Measurements from ENCODE around the gene NDFIP2. TPM values are rescaled to one million over a fixed set of nuclear protein-coding genes. Genes with fewer than 3 reads are reported as not detected.

Gene NDFIP2
- total RNA-seq, 1 experiment from 2014 or later, result 81.6 TPM

DNA sequence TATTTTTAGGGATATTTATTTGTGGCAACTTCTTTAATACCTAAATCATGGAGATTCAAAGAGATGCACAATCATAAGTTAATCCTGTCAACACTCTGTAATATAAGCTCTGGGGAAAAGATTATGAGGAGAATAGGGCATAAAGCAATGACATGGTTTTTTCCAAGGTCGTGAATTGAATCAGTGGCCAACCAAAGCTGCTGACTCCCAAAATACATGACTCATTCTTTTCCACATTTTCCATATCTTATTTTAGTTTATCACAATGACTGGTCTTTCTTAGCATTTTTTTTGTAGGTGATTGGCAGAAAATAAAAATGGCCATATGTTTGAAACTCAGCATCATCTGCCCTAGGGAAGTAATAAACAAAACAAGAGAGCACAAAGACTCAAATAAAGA, 46.4 kb upstream of the NDFIP2 start:
- Mint-ChIP-seq H3K36me3 (ENCODE audit: insufficient read depth, unreplicated experiment) (no peaks in the 10 kb centered on the region), H3K4me1 (ENCODE audit: insufficient read depth, unreplicated experiment) (peaks cover 6% of the 10 kb centered on the region), H3K27me3 (ENCODE audit: insufficient read depth, unreplicated experiment) (no peaks in the 10 kb centered on the region), H3K4me3 (ENCODE audit: unreplicated experiment) (no peak overlapping the region), H3K27ac (ENCODE audit: low read depth, unreplicated experiment) (no peak overlapping the region), H3K9me3 (ENCODE audit: unreplicated experiment) (no peaks in the 10 kb centered on the region)
- intact Hi-C loops (cut with micrococcal nuclease), result no loop called here
- ChIA-PET CTCF (interaction anchor here (0.6 to 0.8 kb wide), 2 partner anchors 108 to 196 kb away, joined by 3 to 5 read pairs; no protein-coding TSS in a partner anchor), POLR2A (interaction anchor here (2.4 kb wide), 1 partner anchor 10 kb away, joined by 9 read pairs; no protein-coding TSS in a partner anchor)
- TF ChIP-seq, protein P1, sequence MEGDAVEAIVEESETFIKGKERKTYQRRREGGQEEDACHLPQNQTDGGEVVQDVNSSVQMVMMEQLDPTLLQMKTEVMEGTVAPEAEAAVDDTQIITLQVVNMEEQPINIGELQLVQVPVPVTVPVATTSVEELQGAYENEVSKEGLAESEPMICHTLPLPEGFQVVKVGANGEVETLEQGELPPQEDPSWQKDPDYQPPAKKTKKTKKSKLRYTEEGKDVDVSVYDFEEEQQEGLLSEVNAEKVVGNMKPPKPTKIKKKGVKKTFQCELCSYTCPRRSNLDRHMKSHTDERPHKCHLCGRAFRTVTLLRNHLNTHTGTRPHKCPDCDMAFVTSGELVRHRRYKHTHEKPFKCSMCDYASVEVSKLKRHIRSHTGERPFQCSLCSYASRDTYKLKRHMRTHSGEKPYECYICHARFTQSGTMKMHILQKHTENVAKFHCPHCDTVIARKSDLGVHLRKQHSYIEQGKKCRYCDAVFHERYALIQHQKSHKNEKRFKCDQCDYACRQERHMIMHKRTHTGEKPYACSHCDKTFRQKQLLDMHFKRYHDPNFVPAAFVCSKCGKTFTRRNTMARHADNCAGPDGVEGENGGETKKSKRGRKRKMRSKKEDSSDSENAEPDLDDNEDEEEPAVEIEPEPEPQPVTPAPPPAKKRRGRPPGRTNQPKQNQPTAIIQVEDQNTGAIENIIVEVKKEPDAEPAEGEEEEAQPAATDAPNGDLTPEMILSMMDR (IDR thresholded peaks at IDR 0.05; ENCODE audit: unreplicated experiment), result no peak
- DNase-seq (ENCODE audit: unreplicated experiment), result no peak
- BruUV-seq (replicated peaks), result no TSS peak

DNA sequence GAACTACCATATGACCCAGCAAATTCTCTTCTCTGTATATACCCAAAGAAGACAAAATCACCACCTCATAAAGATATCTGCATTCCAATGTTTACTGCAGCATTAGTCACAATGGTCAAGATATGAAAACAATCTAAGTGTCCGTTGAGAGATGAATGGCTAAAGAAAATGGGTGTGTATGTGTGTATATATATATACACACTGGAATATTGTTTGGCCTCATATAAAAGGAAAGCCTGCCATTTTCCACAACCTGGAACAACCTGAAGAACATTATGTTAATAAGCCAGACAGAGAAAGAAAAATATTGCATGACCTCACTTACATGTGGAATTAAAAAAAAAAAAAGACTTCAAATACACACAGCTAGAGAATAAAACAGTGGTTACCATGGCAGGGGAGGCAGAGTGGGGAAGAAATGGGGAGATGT, 45.4 kb upstream of the NDFIP2 start:
- Mint-ChIP-seq H3K27ac (ENCODE audit: low read depth, unreplicated experiment) (no peak overlapping the region), H3K4me3 (ENCODE audit: unreplicated experiment) (no peak overlapping the region), H3K4me1 (ENCODE audit: insufficient read depth, unreplicated experiment) (peaks cover 6% of the 10 kb centered on the region), H3K36me3 (ENCODE audit: insufficient read depth, unreplicated experiment) (no peaks in the 10 kb centered on the region), H3K9me3 (ENCODE audit: unreplicated experiment) (no peaks in the 10 kb centered on the region), H3K27me3 (ENCODE audit: insufficient read depth, unreplicated experiment) (no peaks in the 10 kb centered on the region)
- intact Hi-C loops (cut with micrococcal nuclease), result no loop called here
- CTCF ChIA-PET, result interaction anchor here (1.0 kb wide), 1 partner anchor 11 kb away, joined by 4 read pairs; no protein-coding TSS in a partner anchor
- POLR2A ChIA-PET, result interaction anchor here (0.6 to 1.5 kb wide), 4 partner anchors 8 to 1572 kb away, joined by 3 to 4 read pairs (median 3); no protein-coding TSS in a partner anchor
- TF ChIP-seq, protein P1 (IDR thresholded peaks at IDR 0.05; ENCODE audit: unreplicated experiment), result no peak
- BruUV-seq (replicated peaks), result no TSS peak
- peak; percentile 12 for DNase-seq (ENCODE audit: unreplicated experiment)

DNA sequence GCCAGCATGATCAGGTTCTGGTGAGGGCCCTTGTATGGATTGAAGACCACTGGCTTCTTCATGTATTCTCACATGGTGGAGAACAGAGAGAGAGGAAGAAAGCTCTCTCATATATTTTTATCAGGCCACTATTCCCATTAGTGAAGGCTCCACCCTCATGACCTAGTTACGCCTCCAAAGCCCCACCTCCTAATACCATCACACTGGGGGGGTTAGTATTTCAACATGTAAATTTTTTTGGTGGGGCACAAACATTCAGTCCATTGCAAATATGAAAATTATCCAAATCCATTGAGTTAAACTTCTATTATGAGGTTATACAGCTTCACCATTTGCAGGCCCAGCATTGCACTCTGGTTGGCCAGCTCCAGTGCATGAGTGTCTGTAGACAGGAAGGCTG, 41.7 kb upstream of the NDFIP2 start:
- Mint-ChIP-seq H3K27me3 (ENCODE audit: insufficient read depth, unreplicated experiment) (no peaks in the 10 kb centered on the region), H3K9me3 (ENCODE audit: unreplicated experiment) (no peaks in the 10 kb centered on the region), H3K4me3 (ENCODE audit: unreplicated experiment) (no peak overlapping the region), H3K36me3 (ENCODE audit: insufficient read depth, unreplicated experiment) (no peaks in the 10 kb centered on the region), H3K4me1 (ENCODE audit: insufficient read depth, unreplicated experiment) (peaks cover 6% of the 10 kb centered on the region), H3K27ac (ENCODE audit: low read depth, unreplicated experiment) (no peak overlapping the region)
- no TSS peak for BruUV-seq (replicated peaks)
- CTCF ChIA-PET, result no interaction called here
- intact Hi-C loops (cut with micrococcal nuclease), result no loop called here
- TF ChIP-seq, protein P1 (IDR thresholded peaks at IDR 0.05; ENCODE audit: unreplicated experiment), result no peak
- POLR2A ChIA-PET, result interaction anchor here (1.4 kb wide), 1 partner anchor 33 kb away, joined by 4 read pairs; no protein-coding TSS in a partner anchor
- no peak for DNase-seq (ENCODE audit: unreplicated experiment)

DNA sequence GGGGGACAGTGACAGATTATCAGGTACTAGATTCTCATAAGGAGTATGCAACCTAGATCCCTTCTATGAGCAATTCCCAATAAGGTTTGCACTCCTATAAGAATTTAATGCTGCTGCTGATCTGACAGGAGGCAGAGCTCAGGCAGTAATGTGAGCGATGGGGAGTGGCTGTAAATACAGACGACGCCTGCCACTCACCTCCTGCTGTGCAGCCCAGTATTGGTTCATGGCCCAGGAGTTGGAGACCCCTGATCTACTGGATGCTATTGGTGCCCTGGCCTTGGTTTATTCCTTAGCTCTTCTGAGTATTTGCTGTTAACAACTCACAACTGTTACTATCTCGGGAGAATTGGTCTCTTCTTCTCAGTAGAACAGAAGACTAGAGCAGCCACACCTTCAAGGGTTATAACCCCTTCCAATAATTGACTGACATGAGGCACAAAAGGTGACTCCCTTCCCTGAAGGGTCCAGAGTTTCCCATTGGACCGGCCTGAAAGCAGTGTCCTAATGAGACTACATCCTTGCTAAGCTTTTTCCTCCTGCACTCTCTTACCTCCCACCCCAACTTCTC, 39.9 kb upstream of the NDFIP2 start:
- TF ChIP-seq, protein P1 (IDR thresholded peaks at IDR 0.05; ENCODE audit: unreplicated experiment), result no peak
- Mint-ChIP-seq H3K27ac (ENCODE audit: low read depth, unreplicated experiment) (no peak overlapping the region), H3K4me1 (ENCODE audit: insufficient read depth, unreplicated experiment) (no peaks in the 10 kb centered on the region), H3K36me3 (ENCODE audit: insufficient read depth, unreplicated experiment) (no peaks in the 10 kb centered on the region), H3K27me3 (ENCODE audit: insufficient read depth, unreplicated experiment) (no peaks in the 10 kb centered on the region), H3K4me3 (ENCODE audit: unreplicated experiment) (no peak overlapping the region), H3K9me3 (ENCODE audit: unreplicated experiment) (no peaks in the 10 kb centered on the region)
- ChIA-PET CTCF (interaction anchor here (0.7 to 1.2 kb wide), 3 partner anchors 22 to 1316 kb away, joined by 3 read pairs; no protein-coding TSS in a partner anchor), POLR2A (no interaction called here)
- intact Hi-C loops (cut with micrococcal nuclease), result no loop called here
- no TSS peak for BruUV-seq (replicated peaks)
- no peak for DNase-seq (ENCODE audit: unreplicated experiment)
